ENCODE results near the gene RET. TPM values are rescaled to one million over a fixed set of nuclear protein-coding genes. Genes with fewer than 3 reads are reported as not detected.

RET gene
- total and polyA plus RNA-seq, 2 of the 13 experiments (the other 11 are each of a cell fraction or from before 2014, with no cell fraction given) = 0.02 TPM; not detected in 1

- no peak overlapping the region for H3K27ac ChIP-seq (ENCODE audit: extremely low read length, insufficient read depth, low read length)
- peaks cover 3 to 48% of the 10 kb centered on the region in 2 experiments for H3K27me3 ChIP-seq (ENCODE audit: control insufficient read depth in 1 of 2, insufficient read depth in 2 of 2, low read length in 2 of 2)
- BruUV-seq (replicated peaks) = no TSS peak
- 8% methylated on average over 3 of the region's 5 CpGs for WGBS (ENCODE audit: low lambda C conversion rate)
- in situ Hi-C loops (cut with HindIII; ENCODE audit: extremely low pct_ligation_motif_present, low pct_unique_long_range_greater_than_20kb) = no loop called here
- DNase-seq (ENCODE audit: low spot score) (no peak), FAIRE-seq (no peak), ATAC-seq (no peak)
- no peaks in the 10 kb centered on the region for H3K4me1 ChIP-seq (ENCODE audit: insufficient read depth, low read length)
- TF ChIP-seq SMARCE1 (IDR thresholded peaks at IDR 0.05; ENCODE audit: borderline replicate concordance) (no peak), TRIM24 (CRISPR knock-in tag; IDR thresholded peaks at IDR 0.05) (no peak), ASH2L (IDR thresholded peaks at IDR 0.05; ENCODE audit: insufficient read length, low read depth, low read length) (no peak), NAIF1 (CRISPR knock-in tag; IDR thresholded peaks at IDR 0.05; ENCODE audit: borderline replicate concordance) (no peak), ZNF136 (CRISPR knock-in tag; IDR thresholded peaks at IDR 0.05; ENCODE audit: low read depth) (no peak), CHD2 (IDR thresholded peaks at IDR 0.05; ENCODE audit: low read depth, low read length) (no peak), CREB1 (IDR thresholded peaks at IDR 0.05) (no peak), CREB1 (CRISPR knock-in tag; IDR thresholded peaks at IDR 0.05) (no peak), CC2D1A (CRISPR knock-in tag; IDR thresholded peaks at IDR 0.05) (no peak), ZNF768 (CRISPR knock-in tag; IDR thresholded peaks at IDR 0.05) (no peak), ZFP1 (CRISPR knock-in tag; IDR thresholded peaks at IDR 0.05) (no peak), ZNF414 (CRISPR knock-in tag; IDR thresholded peaks at IDR 0.05) (no peak), IKZF4 (CRISPR knock-in tag; IDR thresholded peaks at IDR 0.05; ENCODE audit: borderline replicate concordance, low read depth, not compliant biosample characterization) (no peak), AKAP8 (CRISPR knock-in tag; IDR thresholded peaks at IDR 0.05) (no peak), ZBTB25 (CRISPR knock-in tag; IDR thresholded peaks at IDR 0.05) (no peak), GLMP (CRISPR knock-in tag; IDR thresholded peaks at IDR 0.05; ENCODE audit: borderline replicate concordance) (no peak), ZNF382 (CRISPR knock-in tag; IDR thresholded peaks at IDR 0.05; ENCODE audit: borderline replicate concordance) (no peak), ZNF841 (CRISPR knock-in tag; IDR thresholded peaks at IDR 0.05; ENCODE audit: borderline replicate concordance) (no peak), ZNF572 (CRISPR knock-in tag; IDR thresholded peaks at IDR 0.05) (no peak), ZNF552 (CRISPR knock-in tag; IDR thresholded peaks at IDR 0.05; ENCODE audit: borderline replicate concordance) (no peak), JUNB (CRISPR knock-in tag; IDR thresholded peaks at IDR 0.05; ENCODE audit: borderline replicate concordance) (no peak)
- ChIA-PET CTCF (ENCODE audit: low intra/inter-chr PET ratio, low total read pairs) (no interaction called here), POLR2A (no interaction called here)
- H3K4me2 ChIP-seq (ENCODE audit: low read depth, low read length) = no peak overlapping the region
- no peak overlapping the region for H3K4me3 ChIP-seq (replicated peaks in 1 of 3; ENCODE audit: insufficient read depth in 1 of 3, low read depth in 2 of 3, low read length in 3 of 3)
- no peak overlapping the region for H2AFZ ChIP-seq (ENCODE audit: low read length)
- intact Hi-C loops (cut with micrococcal nuclease; ENCODE audit: unreplicated experiment) = no loop called here
- H3K9me3 ChIP-seq (ENCODE audit: low read length) = no peaks in the 10 kb centered on the region
- H3K9ac ChIP-seq (ENCODE audit: insufficient read depth, low read depth, low read length) = no peak overlapping the region
- H3K79me2 ChIP-seq (ENCODE audit: insufficient read depth, low read length) = no peaks in the 10 kb centered on the region
- no peaks in the 10 kb centered on the region for H3K36me3 ChIP-seq (replicated peaks in 1 of 2; ENCODE audit: control insufficient read depth in 1 of 2, insufficient read depth in 2 of 2, low read length in 2 of 2)
- H4K20me1 ChIP-seq (ENCODE audit: insufficient read depth, low read length) = no peaks in the 10 kb centered on the region
These were observed 6.9 kb downstream of the RET start for GRCh38 chr10:43083764-43084163.

Measured in HepG2 (cell line).